C4-2B (cell line): ENCODE data around the gene ABCC8.

Experiments
- ZFX ChIP-seq: fragments of 450-650 bp; IDR thresholded peaks from 2 replicates; pipeline ENCODE4 v1.6.1; 2017
- TF ChIP-seq, protein P1 (sequence below): fragments of 450-650 bp; conservative IDR thresholded peaks from 2 replicates; pipeline ENCODE4 v1.5.1; 2017; ENCODE audit warnings: mild to moderate bottlenecking

DNA sequence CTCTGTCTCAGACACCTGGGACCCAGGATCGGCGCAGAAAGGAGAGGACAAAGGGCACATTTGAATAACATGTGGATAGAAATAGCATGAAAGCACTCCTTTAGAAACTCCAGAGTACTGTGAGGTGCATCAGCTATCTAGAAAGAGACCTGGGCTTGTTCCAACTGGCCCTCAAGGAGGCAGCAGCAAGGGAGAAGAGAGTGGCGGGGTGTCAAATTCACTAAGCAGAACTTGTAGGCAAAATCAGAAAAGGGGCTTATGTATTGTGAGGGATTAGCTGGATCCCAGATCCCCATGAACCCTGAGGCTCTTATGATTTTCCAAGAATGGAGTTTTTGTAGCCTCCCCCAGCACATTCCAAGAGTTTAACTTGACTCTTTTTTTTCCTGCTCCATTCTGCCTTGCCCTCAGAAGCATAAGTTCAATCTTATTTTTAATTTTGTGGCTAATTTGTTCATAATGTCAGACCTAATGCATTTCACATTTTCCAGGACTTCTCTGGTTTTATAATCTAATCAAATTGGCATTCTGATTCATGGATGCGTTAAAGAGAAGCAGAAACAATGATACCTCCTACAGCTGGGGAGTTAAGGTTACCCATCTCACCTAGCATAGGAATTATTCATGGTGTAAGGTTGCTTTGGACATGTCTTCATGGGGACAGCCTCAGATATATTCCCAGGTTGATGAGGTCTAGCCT, 34.0 kb upstream of the ABCC8 start:
- TF ChIP-seq, protein P1, sequence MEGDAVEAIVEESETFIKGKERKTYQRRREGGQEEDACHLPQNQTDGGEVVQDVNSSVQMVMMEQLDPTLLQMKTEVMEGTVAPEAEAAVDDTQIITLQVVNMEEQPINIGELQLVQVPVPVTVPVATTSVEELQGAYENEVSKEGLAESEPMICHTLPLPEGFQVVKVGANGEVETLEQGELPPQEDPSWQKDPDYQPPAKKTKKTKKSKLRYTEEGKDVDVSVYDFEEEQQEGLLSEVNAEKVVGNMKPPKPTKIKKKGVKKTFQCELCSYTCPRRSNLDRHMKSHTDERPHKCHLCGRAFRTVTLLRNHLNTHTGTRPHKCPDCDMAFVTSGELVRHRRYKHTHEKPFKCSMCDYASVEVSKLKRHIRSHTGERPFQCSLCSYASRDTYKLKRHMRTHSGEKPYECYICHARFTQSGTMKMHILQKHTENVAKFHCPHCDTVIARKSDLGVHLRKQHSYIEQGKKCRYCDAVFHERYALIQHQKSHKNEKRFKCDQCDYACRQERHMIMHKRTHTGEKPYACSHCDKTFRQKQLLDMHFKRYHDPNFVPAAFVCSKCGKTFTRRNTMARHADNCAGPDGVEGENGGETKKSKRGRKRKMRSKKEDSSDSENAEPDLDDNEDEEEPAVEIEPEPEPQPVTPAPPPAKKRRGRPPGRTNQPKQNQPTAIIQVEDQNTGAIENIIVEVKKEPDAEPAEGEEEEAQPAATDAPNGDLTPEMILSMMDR = no peak
- no peak for TF ChIP-seq ZFX
